ENCODE data around the gene CTSO.

GRCh38 chr4:155999725-156000124 is 46.1 kb upstream of the CTSO start:
- TF ChIP-seq CTCF (IDR thresholded peaks at IDR 0.05; ENCODE audit: insufficient read depth, low read length, poor library complexity, severe bottlenecking) (no peak), EZH2phosphoT487 (conservative IDR thresholded peaks at IDR 0.05; ENCODE audit: low read length) (no peak)
